ENCODE measurements around the gene BTBD2. TPM values are rescaled to one million over a fixed set of nuclear protein-coding genes. Genes with fewer than 3 reads are reported as not detected.

BTBD2 gene
- polyA plus RNA-seq, 1 experiment, result 25.5 TPM

DNA sequence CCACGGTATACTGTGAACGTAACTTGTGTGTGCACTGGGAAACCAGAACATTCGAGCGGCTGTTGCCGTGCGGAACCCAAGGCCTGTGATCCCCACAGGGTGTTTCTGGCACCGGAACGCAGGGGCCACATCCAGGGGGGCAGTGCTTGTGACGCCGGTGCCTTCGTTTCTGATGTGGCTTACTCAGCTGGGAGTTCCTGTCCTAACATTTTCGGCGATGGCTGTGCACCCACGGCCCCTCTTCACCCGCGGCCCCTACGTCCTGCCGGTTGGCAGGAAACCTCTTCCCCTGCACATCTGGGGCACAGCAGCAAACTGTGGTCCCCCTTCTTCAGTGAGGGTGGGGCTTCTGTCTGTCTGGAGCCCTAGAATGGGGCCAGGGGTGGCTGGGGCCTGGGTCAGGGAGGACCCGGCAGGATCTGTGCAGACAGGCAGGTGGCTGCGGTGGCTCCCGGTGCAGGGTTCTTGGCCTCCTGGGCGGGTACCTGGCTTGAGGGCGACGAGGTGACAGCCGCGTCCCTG is 48.4 kb downstream of the BTBD2 start:
- Histone ChIP-seq H3K9me3 (ENCODE audit: control insufficient read depth, insufficient read depth, low read length) (no peaks in the 10 kb centered on the region; the same call in 1 of the 2 replicates), H3K27ac (ENCODE audit: low read depth, low read length) (no peak overlapping the region), H3K27me3 (ENCODE audit: control insufficient read depth, insufficient read depth, low read length) (no peaks in the 10 kb centered on the region), H3K4me3 (ENCODE audit: low read depth, low read length) (no peak overlapping the region)
- TF ChIP-seq, protein P1, sequence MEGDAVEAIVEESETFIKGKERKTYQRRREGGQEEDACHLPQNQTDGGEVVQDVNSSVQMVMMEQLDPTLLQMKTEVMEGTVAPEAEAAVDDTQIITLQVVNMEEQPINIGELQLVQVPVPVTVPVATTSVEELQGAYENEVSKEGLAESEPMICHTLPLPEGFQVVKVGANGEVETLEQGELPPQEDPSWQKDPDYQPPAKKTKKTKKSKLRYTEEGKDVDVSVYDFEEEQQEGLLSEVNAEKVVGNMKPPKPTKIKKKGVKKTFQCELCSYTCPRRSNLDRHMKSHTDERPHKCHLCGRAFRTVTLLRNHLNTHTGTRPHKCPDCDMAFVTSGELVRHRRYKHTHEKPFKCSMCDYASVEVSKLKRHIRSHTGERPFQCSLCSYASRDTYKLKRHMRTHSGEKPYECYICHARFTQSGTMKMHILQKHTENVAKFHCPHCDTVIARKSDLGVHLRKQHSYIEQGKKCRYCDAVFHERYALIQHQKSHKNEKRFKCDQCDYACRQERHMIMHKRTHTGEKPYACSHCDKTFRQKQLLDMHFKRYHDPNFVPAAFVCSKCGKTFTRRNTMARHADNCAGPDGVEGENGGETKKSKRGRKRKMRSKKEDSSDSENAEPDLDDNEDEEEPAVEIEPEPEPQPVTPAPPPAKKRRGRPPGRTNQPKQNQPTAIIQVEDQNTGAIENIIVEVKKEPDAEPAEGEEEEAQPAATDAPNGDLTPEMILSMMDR (IDR thresholded peaks at IDR 0.05; ENCODE audit: low read depth, low read length), result no peak
- POLR2A ChIA-PET, result no interaction called here
- CTCF ChIA-PET, result no interaction called here
- no peak for DNase-seq (ENCODE audit: low read depth, low spot score)

DNA sequence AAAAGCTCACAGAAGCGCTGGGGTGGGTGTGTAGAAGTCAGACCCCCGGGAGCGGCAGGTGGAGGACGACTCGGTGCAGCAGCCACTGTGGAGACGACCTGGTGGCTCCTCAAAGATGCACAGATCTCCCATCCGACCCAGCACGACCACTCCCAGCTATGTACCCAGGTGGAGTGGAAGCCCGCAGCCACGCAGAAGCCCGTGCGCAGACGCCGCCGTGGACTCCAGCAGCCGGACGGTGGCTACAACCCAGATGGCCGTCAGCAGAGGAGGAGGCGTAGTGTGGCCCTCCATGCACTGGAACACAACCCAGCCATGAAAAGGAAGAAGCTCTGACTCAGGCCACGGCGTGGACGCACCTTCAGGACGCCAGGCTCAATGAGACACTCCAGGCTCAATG is 52.8 kb downstream of the BTBD2 start:
- TF ChIP-seq, protein P1 (IDR thresholded peaks at IDR 0.05; ENCODE audit: low read depth, low read length), result no peak
- no peaks in the 10 kb centered on the region for H3K27me3 ChIP-seq (ENCODE audit: control insufficient read depth, insufficient read depth, low read length)
- no peak for DNase-seq (ENCODE audit: low read depth, low spot score)
- no peak overlapping the region for H3K27ac ChIP-seq (ENCODE audit: low read depth, low read length)
- CTCF ChIA-PET, result no interaction called here
- H3K4me3 ChIP-seq (ENCODE audit: low read depth, low read length), result no peak overlapping the region
- POLR2A ChIA-PET, result no interaction called here
- H3K9me3 ChIP-seq (ENCODE audit: control insufficient read depth, insufficient read depth, low read length), result no peaks in the 10 kb centered on the region

DNA sequence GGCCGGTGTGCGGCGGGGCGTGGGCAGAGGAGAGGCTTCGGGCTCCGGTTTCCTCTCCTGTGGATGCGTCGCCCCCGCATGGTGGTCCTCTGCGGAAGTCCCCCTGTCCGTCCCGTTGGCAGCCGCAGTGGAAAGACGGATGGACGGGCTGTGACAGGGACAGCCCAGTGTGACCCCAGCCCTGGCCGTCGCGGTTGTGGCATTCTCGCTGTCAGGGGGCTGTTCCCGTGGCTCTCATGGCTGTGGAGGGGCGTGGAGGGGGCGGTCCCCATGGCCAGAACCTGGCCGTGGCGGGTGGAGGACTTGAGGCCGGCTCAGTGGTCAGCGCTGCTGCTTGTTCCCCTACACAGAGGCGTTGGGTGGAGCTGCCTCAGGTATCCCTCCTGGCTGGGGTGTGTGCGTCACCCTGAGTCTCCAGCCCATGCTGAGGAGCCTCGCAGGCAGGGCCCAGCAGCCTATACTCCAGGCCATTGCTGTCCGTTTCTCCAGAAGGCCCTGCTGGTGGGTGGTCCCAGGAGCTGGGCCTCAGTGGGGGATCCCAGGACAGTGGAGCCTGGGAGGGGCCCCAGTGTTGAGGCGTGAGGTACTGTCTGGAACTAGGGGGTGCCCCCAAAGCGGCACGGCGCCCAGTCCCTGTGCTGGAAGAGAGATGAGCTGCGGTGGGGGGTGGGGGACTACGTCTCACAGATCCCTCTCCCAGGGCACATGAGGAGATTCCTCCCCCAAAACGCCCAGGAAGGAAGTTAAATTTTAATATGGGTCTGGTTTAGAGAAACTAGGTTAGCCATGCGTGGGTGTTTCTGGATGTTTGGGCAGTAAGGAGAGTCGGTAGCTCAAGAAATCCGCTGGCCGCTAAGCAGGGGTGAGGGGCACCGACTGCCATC is 54.3 kb downstream of the BTBD2 start:
- POLR2A ChIA-PET, result no interaction called here
- H3K27me3 ChIP-seq (ENCODE audit: control insufficient read depth, insufficient read depth, low read length), result no peaks in the 10 kb centered on the region
- H3K4me3 ChIP-seq (ENCODE audit: low read depth, low read length), result no peak overlapping the region
- H3K9me3 ChIP-seq (ENCODE audit: control insufficient read depth, insufficient read depth, low read length), result no peaks in the 10 kb centered on the region
- CTCF ChIA-PET, result no interaction called here
- TF ChIP-seq, protein P1 (IDR thresholded peaks at IDR 0.05; ENCODE audit: low read depth, low read length), result no peak
- DNase-seq (ENCODE audit: low read depth, low spot score), result no peak
- no peak overlapping the region for H3K27ac ChIP-seq (ENCODE audit: low read depth, low read length)

DNA sequence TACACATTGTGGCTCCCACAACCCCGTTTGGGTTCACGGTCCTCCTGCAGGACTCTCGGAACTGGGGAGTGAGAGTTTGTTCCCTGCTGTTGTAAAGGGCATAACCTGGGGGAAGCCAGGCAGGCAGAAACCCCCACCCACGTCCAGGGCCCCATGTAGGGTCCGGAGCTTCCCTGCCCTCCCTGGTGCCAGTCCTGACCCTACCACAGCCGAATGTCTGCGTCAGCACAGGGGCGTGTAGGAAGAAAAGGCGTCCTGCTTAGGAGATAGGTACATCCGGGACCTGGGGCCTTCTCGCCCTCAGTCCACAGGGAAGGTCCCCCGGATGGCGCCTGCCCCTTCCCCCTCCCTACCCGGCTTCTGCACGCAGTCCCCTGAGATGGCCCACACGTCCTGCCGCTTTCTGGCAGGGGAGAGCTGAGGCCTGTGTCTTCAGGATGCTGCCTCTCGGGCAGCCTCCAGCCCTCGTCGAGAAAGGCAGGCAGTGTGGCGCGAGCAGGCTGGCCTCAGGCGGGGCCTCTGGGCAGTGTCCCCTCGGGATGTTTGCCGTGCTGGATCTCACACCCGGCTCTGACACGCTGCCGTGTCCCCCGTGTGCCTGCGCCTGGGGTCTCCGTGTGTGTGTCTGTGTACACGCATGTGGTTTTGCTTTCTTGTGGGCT is 55.5 kb downstream of the BTBD2 start:
- CTCF ChIA-PET, result no interaction called here
- H3K27me3 ChIP-seq (ENCODE audit: control insufficient read depth, insufficient read depth, low read length), result no peaks in the 10 kb centered on the region
- POLR2A ChIA-PET, result no interaction called here

More for the DNA sequence above, 55.5 kb downstream of the BTBD2 start:
- Histone ChIP-seq H3K4me3 (ENCODE audit: low read depth, low read length) (no peak overlapping the region), H3K27ac (ENCODE audit: low read depth, low read length) (no peak overlapping the region), H3K9me3 (ENCODE audit: control insufficient read depth, insufficient read depth, low read length) (no peaks in the 10 kb centered on the region)
- TF ChIP-seq, protein P1 (IDR thresholded peaks at IDR 0.05; ENCODE audit: low read depth, low read length), result no peak
- no peak for DNase-seq (ENCODE audit: low read depth, low spot score)
